Neuronal stem cell (in vitro differentiated cells): Measurements from ENCODE around the gene LACTBL1.

ENCODE experiments used
- DNase-seq: peaks from one replicate; pipeline ENCODE4 v3.0.0-alpha.2; 2013; ENCODE audit warnings: low spot score
- H2AFZ ChIP-seq: one replicate; pipeline ENCODE4 v1.6.1; 2013; ENCODE audit warnings: mild to moderate bottlenecking, low read length, inconsistent platforms
- H2AK5ac ChIP-seq: 2 replicates; pipeline ENCODE4 v1.6.1; 2013; ENCODE audit warnings: low read depth, mild to moderate bottlenecking, inconsistent platforms, low read length, moderate library complexity, mixed read lengths
- H2BK120ac ChIP-seq: 2 replicates; pipeline ENCODE4 v1.6.1; 2013; ENCODE audit warnings: low read depth, mild to moderate bottlenecking, inconsistent platforms, low read length, moderate library complexity, mixed read lengths
- H2BK12ac ChIP-seq: one replicate; pipeline ENCODE4 v1.6.1; 2013; ENCODE audit warnings: low read length, inconsistent platforms
- H2BK15ac ChIP-seq: 2 replicates; pipeline ENCODE4 v1.6.1; 2013; ENCODE audit warnings: mild to moderate bottlenecking, low read length, inconsistent platforms, mixed read lengths
- H2BK5ac ChIP-seq: one replicate; pipeline ENCODE4 v1.6.1; 2013; ENCODE audit warnings: inconsistent platforms, mild to moderate bottlenecking, low read length, moderate library complexity
- H3K14ac ChIP-seq: one replicate; pipeline ENCODE4 v1.6.1; 2013; ENCODE audit warnings: low read length, inconsistent platforms
- H3K18ac ChIP-seq: 2 replicates; pipeline ENCODE4 v1.6.1; 2013; ENCODE audit warnings: low read length, inconsistent platforms
- H3K23ac ChIP-seq: 2 replicates; pipeline ENCODE4 v1.6.1; 2013; ENCODE audit warnings: low read depth, mild to moderate bottlenecking, mixed read lengths, low read length, inconsistent platforms; ENCODE audit not compliant: poor library complexity
- H3K27ac ChIP-seq: replicated peaks from 3 replicates; pipeline ENCODE4 v1.5.1; 2013; ENCODE audit warnings: low read length, inconsistent platforms
- H3K27me3 ChIP-seq, 3 experiments: 2 replicates each; pipeline ENCODE4 v1.6.1; 2013; ENCODE audit warnings: low read length in 3 of 3, mild to moderate bottlenecking in 2 of 3, inconsistent platforms in 1 of 3, low read depth in 1 of 3, mixed read lengths in 1 of 3, moderate library complexity in 1 of 3; ENCODE audit not compliant: control insufficient read depth in 3 of 3, insufficient read depth in 3 of 3
- H3K36me3 ChIP-seq, 2 donors: replicated peaks in 1 of 2; 2 replicates each; pipeline ENCODE4 v1.6.1; 2013; ENCODE audit warnings: low read length in 2 of 2; ENCODE audit not compliant: control insufficient read depth in 2 of 2, insufficient read depth in 2 of 2
- H3K4ac ChIP-seq: 2 replicates; pipeline ENCODE4 v1.6.1; 2013; ENCODE audit warnings: inconsistent platforms, mild to moderate bottlenecking, low read length, moderate library complexity
- H3K4me1 ChIP-seq, 2 donors: 1 replicate in 1 of 2; 2 replicates in 1 of 2; pipeline ENCODE4 v1.6.1; 2013; ENCODE audit warnings: low read length in 2 of 2, low read depth in 1 of 2; ENCODE audit not compliant: control insufficient read depth in 2 of 2, insufficient read depth in 1 of 2
- H3K4me2 ChIP-seq: one replicate; pipeline ENCODE4 v1.6.1; 2013; ENCODE audit warnings: mild to moderate bottlenecking, low read length, inconsistent platforms; ENCODE audit not compliant: insufficient read depth, poor library complexity, severe bottlenecking
- H3K4me3 ChIP-seq, 2 donors: 2 replicates each; pipeline ENCODE4 v1.5.1; 2013; ENCODE audit warnings: low read length in 2 of 2, mild to moderate bottlenecking in 2 of 2, inconsistent platforms in 1 of 2, moderate library complexity in 1 of 2
- H3K79me1 ChIP-seq: one replicate; pipeline ENCODE4 v1.6.1; 2013; ENCODE audit warnings: low read depth, mild to moderate bottlenecking, inconsistent platforms, low read length, moderate library complexity
- H3K9ac ChIP-seq: one replicate; pipeline ENCODE4 v1.6.1; 2013; ENCODE audit warnings: mild to moderate bottlenecking, low read depth, low read length, inconsistent platforms; ENCODE audit not compliant: poor library complexity
- H3K9me3 ChIP-seq, 2 donors: replicated peaks in 1 of 2; 2 replicates each; pipeline versions ENCODE3 to v1.6.1; 2013; ENCODE audit warnings: low read length in 2 of 2, mild to moderate bottlenecking in 2 of 2, inconsistent platforms in 1 of 2, low read depth in 1 of 2, mixed read lengths in 1 of 2, moderate library complexity in 1 of 2; ENCODE audit not compliant: control insufficient read depth in 2 of 2, insufficient read depth in 1 of 2
- H4K8ac ChIP-seq: one replicate; pipeline ENCODE4 v1.6.1; 2013; ENCODE audit warnings: low read depth, mild to moderate bottlenecking, inconsistent platforms, low read length, moderate library complexity
- H4K91ac ChIP-seq: one replicate; pipeline ENCODE4 v1.6.1; 2013; ENCODE audit warnings: low read length, low read depth, mild to moderate bottlenecking, inconsistent platforms; ENCODE audit not compliant: poor library complexity
- WGBS, 2 donors: extraction: QIAGEN DNeasy Blood & Tissue Kit; methylation state at CpG; one replicate each; pipeline ENCODE4 v1.1.7; 2013; ENCODE audit warnings: missing lambda C conversion rate in 2 of 2, mixed read lengths in 1 of 2; ENCODE audit not compliant: insufficient read length in 2 of 2, insufficient replicate concordance in 1 of 2; ENCODE audit errors: extremely low coverage in 2 of 2; 5-methylcytosine and 5-hydroxymethylcytosine counted together

The LACTBL1 gene

GRCh38 chr1:22910286-22910685 lies 62.4 kb downstream of the LACTBL1 start:
- no peak overlapping the region for H3K4me3 ChIP-seq
- no peak overlapping the region for H3K27ac ChIP-seq
- no peak overlapping the region for H4K8ac ChIP-seq
- H3K18ac ChIP-seq = no peak overlapping the region
- H3K14ac ChIP-seq = no peak overlapping the region
- no peak overlapping the region for H2BK120ac ChIP-seq
- H3K36me3 ChIP-seq = peaks cover 27 to 76% of the 10 kb centered on the region in 2 donors
- no peak overlapping the region for H3K9ac ChIP-seq
- no peaks in the 10 kb centered on the region for H3K9me3 ChIP-seq
- no peak overlapping the region for H2AFZ ChIP-seq
- H2BK5ac ChIP-seq = no peak overlapping the region
- no peaks in the 10 kb centered on the region for H3K79me1 ChIP-seq
- H2BK15ac ChIP-seq = no peak overlapping the region
- H3K4me1 ChIP-seq = no peaks in the 10 kb centered on the region
- no peak overlapping the region for H2BK12ac ChIP-seq
- H3K27me3 ChIP-seq = no peaks in the 10 kb centered on the region
- H2AK5ac ChIP-seq = no peak overlapping the region
- WGBS, 2 donors = no CpG with 5 or more reads among the region's 13 CpGs
- H3K4ac ChIP-seq = no peak overlapping the region
- DNase-seq = no peak
- no peak overlapping the region for H4K91ac ChIP-seq
- H3K23ac ChIP-seq = no peak overlapping the region
- no peak overlapping the region for H3K4me2 ChIP-seq

DNA sequence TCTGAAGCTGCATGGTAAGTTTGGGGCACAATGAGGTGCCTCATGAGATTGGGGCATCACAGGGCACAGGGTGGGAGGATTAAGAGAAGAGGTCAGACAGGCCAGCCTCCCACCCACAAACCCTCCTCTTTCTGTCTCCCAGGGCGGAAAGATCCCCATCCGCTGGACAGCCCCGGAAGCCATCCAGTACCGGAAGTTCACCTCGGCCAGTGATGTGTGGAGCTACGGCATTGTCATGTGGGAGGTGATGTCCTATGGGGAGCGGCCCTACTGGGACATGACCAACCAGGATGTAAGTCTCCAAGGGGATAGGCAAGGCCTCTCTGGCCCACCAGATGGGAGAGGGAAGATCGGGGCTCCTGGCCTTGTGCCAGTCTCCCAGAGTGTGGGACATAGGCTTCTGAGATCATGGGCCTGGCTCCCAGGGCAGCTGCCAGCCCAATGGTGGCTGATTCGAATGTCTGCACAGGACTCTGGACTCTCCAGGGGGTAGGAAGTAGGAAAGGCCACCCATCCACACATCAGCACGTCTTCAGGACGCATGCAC lies 63.7 kb downstream of the LACTBL1 start:
- no peak overlapping the region for H3K4me3 ChIP-seq
- H2BK5ac ChIP-seq = no peak overlapping the region
- H2BK120ac ChIP-seq = no peak overlapping the region
- H3K14ac ChIP-seq = no peak overlapping the region
- no peaks in the 10 kb centered on the region for H3K4me1 ChIP-seq
- no peak overlapping the region for H3K9ac ChIP-seq
- WGBS, 2 donors = no CpG with 5 or more reads among the region's 11 CpGs
- H2BK15ac ChIP-seq = no peak overlapping the region
- H3K27me3 ChIP-seq = no peaks in the 10 kb centered on the region
- H3K9me3 ChIP-seq = no peaks in the 10 kb centered on the region
- no peak overlapping the region for H2BK12ac ChIP-seq
- DNase-seq = no peak
- no peak overlapping the region for H3K4ac ChIP-seq
- no peak overlapping the region for H4K8ac ChIP-seq
- no peaks in the 10 kb centered on the region for H3K79me1 ChIP-seq
- no peak overlapping the region for H3K18ac ChIP-seq
- H3K23ac ChIP-seq = no peak overlapping the region
- no peak overlapping the region for H3K27ac ChIP-seq
- no peak overlapping the region for H2AFZ ChIP-seq
- H2AK5ac ChIP-seq = no peak overlapping the region
- H3K4me2 ChIP-seq = no peak overlapping the region
- H4K91ac ChIP-seq = no peak overlapping the region
- H3K36me3 ChIP-seq = peaks cover 27 to 72% of the 10 kb centered on the region in 2 donors

DNA sequence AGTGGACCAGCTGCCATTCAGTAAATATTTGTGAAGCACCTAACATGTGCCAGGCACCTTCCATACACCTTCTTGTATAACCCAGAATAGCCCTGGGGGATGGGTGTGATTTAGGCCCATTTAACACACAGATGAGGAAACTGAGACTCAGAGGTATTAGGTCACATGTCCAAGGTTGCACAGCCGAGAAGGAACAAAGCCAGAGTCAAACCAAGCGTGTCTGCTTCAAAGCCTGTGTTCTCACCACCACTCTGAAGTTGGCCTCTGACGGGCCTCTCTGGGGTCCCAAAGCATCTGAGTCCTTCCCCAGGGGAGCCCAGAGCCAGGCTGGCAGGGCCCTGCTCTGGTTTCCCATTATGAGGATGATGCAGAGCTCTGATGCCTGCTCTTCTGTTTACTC lies 65.1 kb downstream of the LACTBL1 start:
- Histone ChIP-seq H4K8ac (no peak overlapping the region), H3K9ac (no peak overlapping the region), H2BK12ac (no peak overlapping the region), H3K79me1 (no peaks in the 10 kb centered on the region), H3K23ac (no peak overlapping the region), H2BK5ac (no peak overlapping the region), H2AFZ (no peak overlapping the region), H2AK5ac (no peak overlapping the region), H2BK15ac (no peak overlapping the region), H3K36me3 (peaks cover 28 to 64% of the 10 kb centered on the region in 2 donors), H3K27ac (no peak overlapping the region), H3K4me1 (no peaks in the 10 kb centered on the region), H3K14ac (no peak overlapping the region), H3K9me3 (no peaks in the 10 kb centered on the region), H3K27me3 (no peaks in the 10 kb centered on the region), H3K4ac (no peak overlapping the region), H4K91ac (no peak overlapping the region), H3K4me2 (no peak overlapping the region), H2BK120ac (no peak overlapping the region), H3K18ac (no peak overlapping the region), H3K4me3 (no peak overlapping the region)
- DNase-seq = no peak
- WGBS, 2 donors = no CpG with 5 or more reads among the region's 3 CpGs

- Histone ChIP-seq H4K91ac (no peak overlapping the region), H2BK12ac (no peak overlapping the region), H3K23ac (no peak overlapping the region), H3K9me3 (no peaks in the 10 kb centered on the region), H3K18ac (no peak overlapping the region), H2BK15ac (no peak overlapping the region), H3K14ac (no peak overlapping the region), H2AK5ac (no peak overlapping the region), H3K9ac (no peak overlapping the region), H3K4me1 (no peaks in the 10 kb centered on the region), H3K79me1 (no peaks in the 10 kb centered on the region), H4K8ac (no peak overlapping the region), H2BK120ac (no peak overlapping the region), H3K4ac (no peak overlapping the region), H3K4me3 (no peak overlapping the region), H3K27ac (no peak overlapping the region), H2AFZ (no peak overlapping the region), H3K36me3 (peaks cover 23 to 58% of the 10 kb centered on the region in 2 donors), H3K4me2 (no peak overlapping the region), H3K27me3 (no peaks in the 10 kb centered on the region), H2BK5ac (no peak overlapping the region)
- no CpG with 5 or more reads among the region's 2 CpGs for WGBS, 2 donors
- DNase-seq = no peak
These were observed 65.7 kb downstream of the LACTBL1 start for GRCh38 chr1:22906968-22907367.
